ENCODE data around the gene KAT2A.

KAT2A gene

DNA sequence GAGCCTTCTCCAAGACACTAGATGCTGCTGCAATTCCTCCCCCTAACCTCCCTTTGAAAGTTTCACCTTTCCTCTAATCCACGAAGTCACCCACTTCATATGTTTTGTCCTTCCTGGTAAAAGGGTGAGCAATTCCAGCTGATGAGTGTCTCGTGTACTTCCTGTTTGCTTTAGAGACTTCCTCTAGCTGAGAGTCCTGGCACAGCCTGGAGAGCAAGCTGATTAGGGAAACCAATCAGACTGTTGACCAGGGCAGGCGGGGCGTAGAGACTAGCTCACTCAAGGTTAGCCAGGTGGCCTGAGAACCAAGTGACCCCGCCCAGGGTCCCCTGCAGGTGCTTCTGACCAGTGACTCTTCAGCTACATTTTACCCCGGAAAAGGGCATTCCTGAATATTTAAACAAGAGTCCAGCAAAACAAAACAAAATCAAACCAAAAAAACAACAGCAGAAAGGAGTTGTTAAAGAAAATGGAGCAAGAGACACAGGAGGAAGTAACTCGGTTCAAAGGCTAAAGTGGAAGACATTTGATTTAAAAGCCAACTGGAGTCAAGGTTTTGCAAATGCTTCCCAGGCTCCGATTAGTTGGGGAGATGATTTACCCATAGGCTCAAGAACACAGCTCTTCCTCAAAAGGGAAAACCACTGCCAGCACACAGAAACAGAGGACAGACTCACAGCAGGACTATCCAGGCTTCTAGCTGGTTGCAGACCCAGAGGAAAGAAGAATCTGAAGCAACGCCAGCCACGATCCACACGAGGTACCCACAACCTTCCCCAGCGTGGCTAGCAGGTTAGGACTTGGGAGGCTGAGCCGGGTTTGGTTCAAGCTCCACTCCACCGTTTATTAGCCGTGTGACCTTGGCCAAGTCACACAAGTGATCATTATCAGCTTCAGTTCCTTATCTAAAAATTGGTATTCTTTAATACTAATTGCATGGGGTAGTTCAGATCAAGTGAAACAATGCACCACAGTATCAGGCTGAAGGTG, 14.8 kb upstream of the KAT2A start:
- no peak for DNase-seq (ENCODE audit: low read depth in 3 of 3)

DNA sequence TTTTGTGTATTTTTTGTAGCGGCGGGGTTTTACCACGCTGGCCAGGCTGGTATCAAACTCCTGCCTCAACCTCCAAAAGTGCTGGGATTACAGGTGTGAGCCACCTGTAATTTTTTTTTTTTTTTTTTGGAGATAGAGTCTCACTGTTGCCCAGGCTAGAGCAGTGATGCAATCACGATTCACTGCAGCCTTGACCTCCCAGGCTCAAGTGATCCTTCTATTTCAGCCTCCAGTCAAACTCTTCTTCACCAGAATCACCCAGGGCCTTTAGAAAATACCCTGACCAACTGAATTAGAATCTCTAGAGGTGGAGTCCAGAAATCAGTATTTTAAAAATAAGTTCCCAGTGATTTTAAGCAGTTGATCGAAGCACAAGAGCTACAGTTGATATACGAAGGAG, 14.0 kb upstream of the KAT2A start:
- no peak for DNase-seq (ENCODE audit: low read depth in 3 of 3)

DNA sequence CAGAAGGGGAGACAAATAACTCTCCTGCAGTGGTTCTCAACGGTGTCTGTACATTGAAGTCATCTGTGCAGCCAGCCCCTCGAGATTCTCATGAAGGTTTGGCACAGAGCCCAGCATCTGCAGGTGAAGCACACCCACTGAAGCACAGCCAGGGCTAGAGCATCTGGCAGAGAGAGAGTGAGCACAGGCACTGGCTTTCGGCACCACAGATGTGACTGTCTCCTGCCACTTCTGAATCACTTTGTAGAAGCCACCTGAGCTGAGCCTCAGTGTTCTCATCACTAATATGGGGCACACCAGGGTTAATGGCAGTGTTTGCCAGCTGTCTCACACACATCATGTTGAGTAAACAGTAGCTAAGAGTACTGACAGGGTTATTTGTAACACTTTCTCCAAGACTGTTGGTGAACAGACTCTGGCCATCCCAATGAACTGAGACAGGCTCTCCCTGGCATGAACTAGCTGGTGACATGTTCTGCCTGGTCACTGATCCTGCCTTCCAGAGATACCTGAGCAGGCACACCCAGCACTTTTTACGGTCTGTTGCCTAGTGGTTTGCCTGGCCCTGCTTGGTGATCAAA, 12.4 kb upstream of the KAT2A start:
- DNase-seq (ENCODE audit: low read depth in 3 of 3): no peak

DNA sequence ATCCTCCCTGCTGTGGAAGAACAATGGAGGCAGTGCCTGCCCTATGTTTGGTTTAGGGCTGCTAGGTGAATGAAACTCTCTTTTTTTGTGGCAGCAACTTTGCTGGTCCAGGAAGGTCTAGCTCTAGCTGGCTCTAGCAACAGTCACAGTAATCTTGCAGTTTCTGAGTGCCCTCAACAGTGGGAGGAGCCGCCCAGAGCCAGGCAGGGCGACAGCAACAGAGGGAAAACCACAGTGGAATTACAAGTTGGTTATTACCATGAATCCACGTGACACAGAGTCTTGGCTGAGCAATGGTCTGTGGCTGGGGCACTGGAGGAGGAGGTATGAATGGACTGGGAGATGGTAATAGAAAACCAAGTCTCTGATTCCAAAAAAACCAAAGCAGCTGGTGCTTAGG, 11.8 kb upstream of the KAT2A start:
- peak in 2 of 3 donors; percentile 31 to 36 for DNase-seq (ENCODE audit: low read depth in 3 of 3)

DNA sequence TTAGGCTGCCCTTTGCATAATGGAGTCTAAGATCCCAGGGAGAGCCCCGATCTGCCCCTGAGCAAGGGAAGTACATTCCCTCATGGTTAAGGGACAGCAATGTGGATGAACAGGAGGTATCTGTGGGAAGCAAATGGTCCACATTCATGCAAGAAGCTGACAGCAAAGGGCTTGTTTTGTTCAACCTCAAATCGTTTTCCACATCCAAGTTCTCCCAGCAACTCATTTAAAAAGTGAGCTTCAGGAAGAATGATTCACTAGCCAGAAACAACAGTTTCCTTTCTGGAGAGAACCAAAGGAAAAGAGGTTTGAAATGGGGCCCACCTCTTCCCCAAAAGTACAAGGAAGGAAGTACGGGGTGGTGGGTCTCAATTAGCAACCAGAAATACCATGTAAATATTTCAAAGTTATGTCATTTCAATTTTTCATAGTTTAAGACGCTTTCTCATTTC, 10.8 kb upstream of the KAT2A start:
- no peak for DNase-seq (ENCODE audit: low read depth in 3 of 3)

DNA sequence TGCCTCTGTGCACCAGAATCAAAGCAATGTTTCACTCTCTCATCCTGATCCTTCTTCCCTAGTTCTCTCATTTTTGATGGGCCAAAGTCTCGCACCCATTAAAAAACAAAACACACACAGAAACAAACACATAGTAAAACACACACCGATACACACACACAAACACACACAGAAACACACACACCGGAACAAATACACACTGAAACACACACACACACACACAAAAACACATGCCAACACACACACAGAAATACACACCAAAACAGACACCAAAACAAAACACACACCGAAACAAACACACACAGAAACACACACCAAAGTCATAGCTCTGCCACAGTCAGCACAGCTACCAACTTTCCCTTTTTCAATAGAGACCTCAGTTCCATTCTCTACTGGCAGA, 10.1 kb upstream of the KAT2A start:
- DNase-seq (ENCODE audit: low read depth in 3 of 3): no peak

DNA sequence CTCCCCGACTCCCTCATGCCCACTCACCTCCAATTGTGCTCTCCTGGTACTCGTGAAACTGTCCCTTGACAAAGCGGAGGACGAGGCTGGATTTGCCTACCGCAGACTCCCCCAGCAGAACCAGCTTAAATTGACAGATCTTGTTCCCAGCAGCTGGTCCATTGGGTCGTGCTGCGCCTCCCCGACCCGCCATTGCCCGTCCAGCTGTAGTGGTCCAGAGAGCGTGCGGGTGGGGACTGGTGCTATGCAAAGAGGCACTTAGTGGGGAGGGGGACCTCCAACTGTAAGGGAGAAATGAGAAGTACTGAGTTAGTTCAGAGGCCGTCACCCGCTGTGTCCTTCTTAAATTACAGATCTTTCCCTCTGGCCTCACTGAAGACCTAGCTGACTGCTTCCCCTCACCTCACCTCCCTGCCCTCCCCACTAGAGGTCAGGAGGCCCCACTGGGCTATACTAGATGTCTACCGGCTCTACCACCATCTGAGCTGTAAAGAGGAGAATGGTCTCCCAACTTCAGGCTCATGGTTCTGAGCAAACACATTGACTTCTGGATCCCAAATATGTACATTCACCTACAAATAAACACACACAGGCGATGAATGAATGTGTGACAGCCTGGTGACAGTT, 9.3 kb upstream of the KAT2A start:
- no peak for DNase-seq (ENCODE audit: low read depth in 3 of 3)

DNA sequence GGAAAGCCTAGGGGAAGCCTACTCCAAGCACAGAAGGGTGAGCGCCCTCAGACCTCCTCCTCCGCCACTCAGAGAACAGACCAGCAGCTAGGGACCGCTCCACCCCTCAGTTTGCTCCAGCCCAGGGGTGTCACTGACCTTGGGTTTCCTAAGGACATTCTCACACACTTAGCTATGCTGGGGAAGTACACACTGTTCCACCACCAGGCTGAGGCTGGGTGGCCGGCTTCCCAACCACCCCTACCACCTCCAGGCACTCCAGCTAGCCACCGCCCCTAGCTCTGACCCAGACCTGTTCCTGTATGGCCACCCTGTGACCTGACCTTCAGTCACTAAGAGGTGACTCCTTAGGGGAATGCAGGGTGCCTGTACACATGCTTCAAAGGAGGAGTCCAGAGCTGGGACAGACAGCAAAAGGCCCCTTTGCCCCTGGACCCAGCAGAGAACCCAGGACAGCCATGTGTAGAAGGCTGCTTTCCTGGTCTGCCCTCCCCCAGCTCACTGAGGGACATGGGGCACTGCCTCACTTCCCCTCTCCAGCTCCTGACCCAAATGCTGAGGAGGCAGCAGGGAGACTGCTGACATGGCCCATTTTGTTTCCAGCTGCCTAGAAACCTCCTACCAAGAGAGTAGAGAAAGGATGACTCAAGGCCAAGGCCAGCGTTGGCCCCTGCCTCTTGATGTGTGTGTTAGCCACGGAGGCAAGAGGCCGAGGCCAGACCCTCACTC, 8.1 kb upstream of the KAT2A start:
- no peak for DNase-seq (ENCODE audit: low read depth in 3 of 3)

DNA sequence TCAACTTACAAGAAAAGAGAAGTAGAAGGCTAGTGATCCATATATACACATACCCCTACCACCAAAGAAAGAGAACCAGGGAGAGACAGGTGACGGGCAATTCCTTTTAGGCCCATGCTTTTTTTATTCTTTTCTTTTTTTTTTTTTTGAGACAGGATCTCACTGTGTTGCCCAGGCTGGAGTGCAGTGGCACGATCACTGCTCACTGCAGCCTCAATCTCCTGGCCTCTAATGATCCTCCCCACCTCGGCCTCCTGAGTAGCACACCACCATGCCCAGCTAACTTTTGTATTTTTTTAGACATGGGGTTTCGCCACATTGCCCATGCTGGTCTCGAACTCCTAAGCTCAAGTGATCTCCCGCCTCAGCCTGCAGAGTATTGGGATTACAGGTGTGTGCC, 6.2 kb upstream of the KAT2A start:
- no peak for DNase-seq (ENCODE audit: low read depth in 3 of 3)

DNA sequence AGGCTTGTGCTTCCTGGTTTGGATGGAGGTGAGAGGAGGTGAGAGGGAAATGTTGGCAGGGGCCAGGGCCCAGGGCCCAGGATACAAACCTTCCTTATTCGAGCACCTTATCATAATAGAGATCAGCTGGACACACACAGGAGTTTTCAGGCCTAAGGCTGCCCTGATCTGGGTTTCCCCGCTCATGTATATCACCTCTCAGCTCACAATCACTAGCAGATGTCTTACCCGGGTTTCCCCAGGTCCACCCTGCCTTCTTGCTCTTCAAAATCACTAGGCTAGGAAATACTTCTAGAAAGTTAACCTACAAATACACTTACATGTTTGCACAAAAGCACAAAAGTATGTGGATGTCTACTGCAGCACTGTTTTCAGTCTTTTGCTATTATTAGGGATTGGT, 5.7 kb upstream of the KAT2A start:
- DNase-seq (ENCODE audit: low read depth in 3 of 3): no peak

DNA sequence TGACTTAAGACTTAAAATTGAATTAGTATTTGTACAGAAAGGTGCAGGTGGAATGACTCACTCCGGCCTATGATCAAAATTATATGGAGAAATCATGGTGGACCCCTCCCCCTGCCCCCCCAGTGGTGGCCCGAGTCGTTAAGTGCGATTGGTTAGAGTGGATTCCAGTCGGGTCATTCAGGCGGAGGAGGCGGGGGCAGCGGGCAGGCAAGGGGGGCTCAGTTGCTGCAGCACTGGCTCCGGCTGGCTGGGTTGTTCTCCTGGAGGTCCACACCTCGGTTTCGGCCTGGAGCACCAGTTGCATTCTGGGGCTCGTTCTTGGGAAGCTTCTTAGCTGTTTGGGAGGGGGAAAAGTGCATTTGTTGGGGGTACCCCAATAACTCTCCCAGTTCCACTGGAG, 4.4 kb upstream of the KAT2A start:
- DNase-seq (ENCODE audit: low read depth in 3 of 3): no peak

DNA sequence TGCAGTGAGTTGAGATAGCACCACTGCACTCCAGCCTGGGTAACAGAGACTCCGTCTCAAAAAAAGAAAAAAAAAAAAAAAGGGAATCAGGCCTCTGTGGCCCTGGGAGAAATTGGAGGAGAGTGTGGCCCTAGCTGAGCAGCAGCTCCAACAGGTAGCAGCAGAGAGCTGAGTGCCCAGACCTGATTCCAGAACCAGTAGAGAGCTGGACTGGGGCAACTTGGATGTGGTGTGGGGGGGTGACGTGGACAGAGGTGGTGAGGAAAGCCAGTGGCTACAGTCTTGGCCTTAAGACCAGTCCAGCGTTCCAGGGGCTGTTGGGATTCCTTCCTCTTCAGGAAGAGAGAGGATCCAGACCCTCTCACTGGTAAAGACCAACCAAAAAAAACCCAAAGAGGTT, 3.1 kb upstream of the KAT2A start:
- DNase-seq (ENCODE audit: low read depth in 3 of 3): no peak

DNA sequence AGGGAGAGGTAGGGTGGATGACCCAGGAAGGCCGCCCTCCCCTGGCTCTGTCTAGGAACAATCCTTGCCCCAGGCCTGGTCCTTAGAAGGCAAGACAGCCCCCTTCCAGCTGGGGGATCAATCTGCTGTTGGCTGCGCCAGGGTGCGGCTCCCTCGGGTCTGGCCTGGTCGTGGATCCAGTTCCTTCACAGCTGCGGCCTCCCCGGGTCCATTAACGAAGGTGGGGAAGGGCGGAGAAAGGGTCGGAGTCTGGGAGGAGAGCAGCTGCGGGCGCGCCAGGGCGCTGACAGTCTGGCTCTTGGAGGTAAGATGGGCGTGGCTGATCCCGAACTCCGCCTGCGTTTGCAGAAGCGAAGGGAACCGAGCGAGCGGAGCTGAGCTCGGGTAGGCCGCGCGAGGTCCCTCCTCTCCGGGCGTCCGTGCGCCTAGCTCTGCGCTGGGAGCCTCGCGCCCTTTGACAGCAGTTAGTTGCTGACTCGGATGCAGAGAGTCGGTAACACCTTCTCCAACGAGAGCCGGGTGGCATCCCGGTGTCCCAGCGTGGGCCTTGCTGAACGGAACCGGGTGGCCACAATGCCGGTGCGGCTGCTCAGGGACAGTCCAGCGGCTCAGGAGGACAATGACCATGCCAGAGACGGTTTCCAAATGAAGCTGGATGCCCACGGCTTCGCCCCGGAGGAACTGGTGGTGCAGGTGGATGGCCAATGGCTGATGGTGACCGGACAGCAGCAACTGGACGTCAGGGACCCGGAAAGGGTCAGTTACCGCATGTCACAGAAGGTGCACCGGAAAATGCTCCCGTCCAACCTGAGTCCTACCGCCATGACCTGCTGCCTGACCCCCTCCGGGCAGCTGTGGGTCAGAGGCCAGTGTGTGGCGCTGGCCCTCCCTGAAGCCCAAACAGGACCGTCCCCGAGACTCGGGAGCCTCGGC, 1.5 kb upstream of the KAT2A start, which contains the start of gene HSPB9:
HSPB9 (plus strand) TSS at position 434 of the 933 bp plus-strand sequence; CDS start at position 481, 47 bp downstream.
- DNase-seq (ENCODE audit: low read depth in 3 of 3): no peak

DNA sequence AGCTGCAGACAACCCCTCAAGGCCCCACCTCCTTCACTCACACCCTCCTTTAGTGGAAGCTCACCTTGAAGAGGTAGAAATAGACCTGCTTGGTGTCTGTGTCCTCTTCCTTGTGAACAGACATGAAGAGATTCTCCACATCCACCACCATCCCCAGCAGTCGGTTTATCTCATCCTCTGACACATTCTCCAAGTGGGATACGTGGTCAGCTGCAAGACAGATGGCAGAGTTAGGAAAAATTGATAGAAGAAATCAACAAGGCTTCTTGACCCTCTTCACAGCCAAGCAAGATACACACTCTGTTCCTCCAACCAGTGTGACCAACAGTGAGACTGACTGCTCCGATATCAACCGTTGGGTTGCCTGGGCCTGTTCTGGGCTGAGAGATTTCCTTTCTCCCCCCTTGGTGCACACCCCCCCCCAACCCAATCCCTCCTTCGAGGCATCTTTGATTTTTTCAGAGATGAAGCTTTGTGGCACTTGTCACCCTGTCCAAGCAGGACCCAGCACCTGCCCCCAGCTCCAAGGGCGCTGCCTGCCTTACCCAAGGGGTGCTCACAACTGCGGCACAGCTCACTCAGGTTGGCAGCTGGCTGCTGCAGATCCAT, 902 bp downstream of the KAT2A start:
- no peak for DNase-seq (ENCODE audit: low read depth in 3 of 3)

DNA sequence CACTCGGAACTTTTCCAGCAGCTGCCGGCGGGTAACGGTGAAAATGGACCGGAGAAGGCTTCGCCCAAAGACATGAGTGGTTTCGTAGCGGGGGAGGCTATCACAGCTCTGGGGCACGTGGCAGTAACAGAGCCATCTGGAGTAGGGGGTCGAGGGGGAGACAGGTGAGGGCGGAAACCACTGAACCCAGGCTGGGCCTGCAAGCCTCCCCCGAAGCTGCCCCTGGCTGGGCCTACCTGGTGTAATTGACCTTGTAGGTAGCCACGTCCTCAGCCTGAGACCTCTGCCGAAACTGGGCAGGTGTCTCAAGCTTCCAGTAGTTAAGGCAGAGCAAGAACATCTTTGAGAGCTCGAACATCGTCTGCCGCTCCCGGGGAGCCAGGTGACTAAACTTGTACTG, 1.9 kb downstream of the KAT2A start:
- DNase-seq (ENCODE audit: low read depth in 3 of 3): no peak

DNA sequence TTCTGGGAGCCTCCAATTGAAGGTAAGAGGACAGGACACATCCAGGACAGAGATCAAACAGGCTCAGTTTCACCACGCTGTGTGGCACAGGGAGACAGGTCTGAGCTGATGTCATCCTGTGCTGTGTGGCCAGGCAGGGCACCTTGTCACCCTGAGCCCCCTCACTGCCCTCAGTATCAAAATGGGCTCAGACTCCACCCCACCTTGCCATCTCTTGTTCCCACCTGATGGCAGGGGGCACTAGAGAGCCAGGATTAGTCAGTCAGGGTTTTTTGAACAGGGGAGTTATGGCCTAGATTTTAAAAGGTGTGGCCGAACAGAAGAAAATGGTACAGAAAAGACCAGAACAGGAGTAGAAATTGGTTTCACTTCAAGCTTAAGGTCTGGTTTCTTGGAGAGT, 2.6 kb downstream of the KAT2A start:
- peak in 1 of 3 donors; percentile 36 for DNase-seq (ENCODE audit: low read depth in 3 of 3)

DNA sequence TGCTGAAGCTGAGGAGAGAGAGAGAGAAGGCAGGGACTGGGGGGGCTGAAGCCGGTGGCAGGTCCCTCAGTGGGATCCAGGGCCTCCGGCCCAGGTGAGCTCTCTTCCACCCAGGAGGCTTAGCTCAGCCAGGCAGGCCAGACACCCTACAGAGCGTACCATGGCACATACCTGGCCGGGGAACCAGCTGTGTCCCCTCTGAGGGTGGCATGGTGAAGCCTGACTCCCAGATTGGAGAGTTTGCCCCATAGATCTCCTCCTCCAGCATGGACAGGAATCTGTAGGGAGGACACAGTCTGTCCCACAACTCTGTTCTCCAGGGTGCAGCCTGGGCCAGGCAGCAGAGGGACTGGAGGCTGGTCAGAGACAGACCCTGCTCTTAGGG, 3.0 kb downstream of the KAT2A start:
- no peak for DNase-seq (ENCODE audit: low read depth in 3 of 3)

DNA sequence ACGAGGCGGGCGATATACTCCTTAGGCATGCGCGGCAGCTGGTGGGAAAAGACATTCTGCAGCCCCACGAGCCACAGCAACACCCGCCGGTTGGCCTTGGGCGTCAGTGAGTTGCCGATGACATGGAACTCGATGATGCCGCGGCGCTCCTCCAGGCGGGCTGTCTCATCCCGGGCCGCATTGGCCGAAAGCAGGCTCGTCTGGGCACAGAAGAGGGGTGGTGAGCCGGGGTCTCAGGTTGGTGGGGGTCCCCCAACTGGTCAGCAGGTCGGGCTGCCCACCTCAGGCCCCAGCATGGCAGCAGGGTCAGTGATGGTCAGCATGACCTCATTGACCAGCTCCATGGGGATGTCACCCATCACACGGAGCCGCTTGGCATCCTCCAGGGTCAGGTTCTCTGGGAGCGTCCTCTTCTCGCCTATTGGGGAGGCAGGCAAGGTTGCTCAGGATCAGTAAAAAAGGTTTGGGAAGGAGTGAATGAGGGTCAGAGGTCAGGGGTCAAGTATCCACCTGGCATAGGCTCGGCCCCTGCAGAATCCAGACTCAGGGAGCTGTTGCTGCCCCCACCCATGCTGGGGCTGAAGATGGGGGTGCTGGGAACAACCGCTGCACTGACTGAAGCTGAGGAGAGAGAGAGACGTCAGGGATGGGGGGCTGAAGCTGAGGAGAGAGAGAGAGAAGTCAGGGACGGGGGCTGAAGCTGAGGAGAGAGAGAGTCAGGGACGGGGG, 3.6 kb downstream of the KAT2A start:
- no peak for DNase-seq (ENCODE audit: low read depth in 3 of 3)

DNA sequence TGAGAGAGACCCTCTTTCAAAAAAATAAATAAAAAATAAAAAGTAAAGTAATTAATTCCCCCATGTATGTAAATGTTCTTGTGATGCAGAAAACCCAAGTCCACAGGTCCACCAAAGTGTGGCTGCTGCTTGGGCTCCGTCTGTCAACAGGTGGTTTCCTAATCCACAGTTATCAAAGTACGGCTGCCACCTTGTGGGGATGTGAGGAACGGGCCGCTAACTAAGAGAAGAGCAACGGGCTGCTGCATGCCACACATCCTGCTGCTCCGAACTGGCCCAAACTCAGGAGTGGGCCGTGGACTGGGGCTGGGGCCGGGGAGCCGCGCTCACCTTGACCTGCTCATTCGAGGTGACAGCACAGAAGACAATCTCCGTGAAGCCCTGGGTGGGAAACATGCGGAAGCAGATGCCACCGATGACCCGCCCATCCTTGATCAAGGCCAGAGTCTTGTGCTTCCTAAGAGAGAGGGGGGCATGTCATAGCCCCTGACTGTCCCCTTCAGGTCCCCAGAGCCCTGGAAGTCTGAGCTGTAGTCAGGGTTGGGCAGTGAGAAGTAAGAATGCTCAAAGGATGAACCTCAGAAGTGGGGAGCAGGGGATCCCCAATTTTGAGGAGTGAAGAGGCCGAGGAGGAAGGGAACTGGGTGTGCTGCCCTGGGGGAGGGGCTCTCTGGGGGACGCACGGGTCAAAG, 4.3 kb downstream of the KAT2A start:
- peak; percentile 62 to 76 (median 66) for DNase-seq (ENCODE audit: low read depth in 3 of 3)
